B cell (primary cell): ENCODE data around the gene AP2B1. TPM values are rescaled to one million over a fixed set of nuclear protein-coding genes. Genes with fewer than 3 reads are reported as not detected.

Experiments used
- ATAC-seq: fragments of 200-7000 bp; cut with Tn5 transposase; one replicate; pipeline ENCODE4 v1.10.0; 2021; ENCODE audit warnings: low read depth, mild to moderate bottlenecking, moderate number of reproducible peaks, moderate library complexity
- CTCF ChIA-PET: fragments of 350-600 bp; sonication (Branson Sonifier 250); formaldehyde crosslinking; loops from one replicate; lab custom pipeline; 2021; ENCODE audit warnings: antibody characterized with exemption, inconsistent platforms; lab: Charles Lee
- POLR2A ChIA-PET: fragments of 350-600 bp; sonication (Branson Sonifier 250); formaldehyde crosslinking; loops from one replicate; lab custom pipeline; 2021; ENCODE audit warnings: antibody characterized with exemption; lab: Charles Lee
- DNase-seq: peaks from one replicate; pipeline ENCODE4 v3.0.0; 2013
- H2AFZ ChIP-seq: 2 replicates; pipeline ENCODE4 v1.6.1; 2012; ENCODE audit warnings: mild to moderate bottlenecking, low read depth, low read length; ENCODE audit not compliant: insufficient read depth, poor library complexity, severe bottlenecking
- H3K27ac ChIP-seq, 2 donors: 1 replicate in 1 of 2; 2 replicates in 1 of 2; pipeline ENCODE4 v1.5.1; 2012 to 2013; ENCODE audit warnings: low read length in 2 of 2, mild to moderate bottlenecking in 2 of 2, moderate library complexity in 1 of 2
- H3K27me3 ChIP-seq, 4 experiments: fragments of 200-600 bp in 1 of 4; sonication (generic) in 1 of 4; replicated peaks in 1 of 4; 1 replicate in 2 of 4; 2 replicates in 2 of 4; pipeline versions ENCODE4 v1.6.1 to v1.7.0; 2013 to 2016; ENCODE audit warnings: low read length in 3 of 4, mild to moderate bottlenecking in 2 of 4, mixed read lengths in 1 of 4, moderate library complexity in 1 of 4; ENCODE audit not compliant: insufficient read depth in 4 of 4, control insufficient read depth in 3 of 4; ENCODE audit errors: control extremely low read depth in 1 of 4
- H3K36me3 ChIP-seq, 2 experiments: replicated peaks in 1 of 2; 1 replicate in 1 of 2; 2 replicates in 1 of 2; pipeline versions ENCODE4 v1.6.1 to v1.7.1; 2013; ENCODE audit warnings: low read length in 1 of 2; ENCODE audit not compliant: insufficient read depth in 2 of 2, control insufficient read depth in 1 of 2; ENCODE audit errors: control extremely low read depth in 1 of 2, extremely low read depth in 1 of 2
- H3K4me1 ChIP-seq, 2 donors: fragments of 200-600 bp in 1 of 2; sonication (generic) in 1 of 2; 1 replicate in 1 of 2; 2 replicates in 1 of 2; pipeline versions ENCODE4 v1.5.1 to v1.6.1; 2013 to 2017; ENCODE audit warnings: low read length in 2 of 2; ENCODE audit not compliant: control insufficient read depth in 2 of 2, insufficient read depth in 2 of 2
- H3K4me2 ChIP-seq: replicated peaks from 2 replicates; pipeline ENCODE3; 2012; ENCODE audit warnings: mild to moderate bottlenecking, low read depth, low read length; ENCODE audit not compliant: poor library complexity, severe bottlenecking
- H3K4me3 ChIP-seq, 5 experiments: fragments of 200-600 bp in 1 of 5; sonication (generic) in 1 of 5; 1 replicate in 3 of 5; 2 replicates in 2 of 5; pipeline versions ENCODE4 v1.5.1 to v1.7.0; 2011 to 2016; ENCODE audit warnings: low read length in 4 of 5, mild to moderate bottlenecking in 4 of 5, low read depth in 2 of 5, control low read depth in 1 of 5, moderate library complexity in 1 of 5; ENCODE audit not compliant: insufficient read depth in 1 of 5; ENCODE audit errors: control extremely low read depth in 1 of 5, extremely low read depth in 1 of 5
- H3K79me2 ChIP-seq: fragments of 200-600 bp; sonication (generic); one replicate; pipeline ENCODE4 v1.6.0; 2016; ENCODE audit warnings: low read length; ENCODE audit not compliant: control insufficient read depth, insufficient read depth
- H3K9ac ChIP-seq: fragments of 200-600 bp; sonication (generic); 2 replicates; pipeline ENCODE4 v1.6.1; 2017; ENCODE audit warnings: mild to moderate bottlenecking, low read length, moderate library complexity
- H3K9me3 ChIP-seq, 3 donors: one replicate each; pipeline versions ENCODE4 v1.6.1 to v1.7.1; 2013; ENCODE audit warnings: low read length in 2 of 3; ENCODE audit not compliant: control insufficient read depth in 2 of 3, insufficient read depth in 1 of 3; ENCODE audit errors: control extremely low read depth in 1 of 3
- H4K20me1 ChIP-seq: 2 replicates; pipeline ENCODE4 v1.6.0; 2012; ENCODE audit warnings: mild to moderate bottlenecking, low read length; ENCODE audit not compliant: insufficient read depth, control insufficient read depth, poor library complexity, severe bottlenecking
- H3K27ac Mint-ChIP-seq: one replicate; pipeline ENCODE4 v1.8.0; 2021; ENCODE audit warnings: mixed read lengths
- H3K27me3 Mint-ChIP-seq: one replicate; pipeline ENCODE4 v1.8.0; 2021; ENCODE audit warnings: mixed read lengths
- H3K4me1 Mint-ChIP-seq: one replicate; pipeline ENCODE4 v1.8.0; 2021; ENCODE audit warnings: mixed read lengths
- H3K4me3 Mint-ChIP-seq: one replicate; pipeline ENCODE4 v1.8.0; 2021; ENCODE audit warnings: mixed read lengths
- H3K9me3 Mint-ChIP-seq: one replicate; pipeline ENCODE4 v1.8.0; 2022; ENCODE audit warnings: mixed read lengths; ENCODE audit not compliant: insufficient read depth
- CTCF ChIP-seq: fragments of 200-600 bp; IDR thresholded peaks from one replicate; pipeline ENCODE4 v1.8.0; 2022; ENCODE audit warnings: antibody characterized with exemption, mild to moderate bottlenecking
- EZH2 ChIP-seq: IDR thresholded peaks from 2 replicates; pipeline ENCODE4 v1.6.1; 2012; ENCODE audit warnings: borderline replicate concordance, low read depth, mild to moderate bottlenecking, moderate library complexity, low read length; ENCODE audit not compliant: insufficient read depth, poor library complexity, severe bottlenecking
- WGBS: methylation state at CpG from one replicate; pipeline ENCODE4 v1.1.5; 2013; ENCODE audit warnings: missing lambda C conversion rate; ENCODE audit not compliant: insufficient coverage; 5-methylcytosine and 5-hydroxymethylcytosine counted together
- intact Hi-C: fragments of 100-400 bp; cut with micrococcal nuclease; formaldehyde crosslinking; loops from one replicate; pipeline ENCODE4 v1.10.0; 2022
- polyA plus RNA-seq: library from polyadenylated mRNA; depleted of rRNA; stranded (reverse); fragments of >200 nt; gene quantifications from 2 replicates; pipeline ENCODE4 v1.2.3, GENCODE V29; 2012
- total RNA-seq, 2 donors: library from RNA; stranded (reverse); fragments of 120-200 nt in 1 of 2; gene quantifications; 1 replicate in 1 of 2; 2 replicates in 1 of 2; pipeline versions ENCODE4 v1.2.3 to v1.2.4, GENCODE V29; 2013 to 2022

The AP2B1 gene
- total and polyA plus RNA-seq, 2 donors (not counting 1 experiment from before 2014, with no cell fraction given): 33.1 to 123 TPM

GRCh38 chr17:35577830-35578196, 9.3 kb upstream of the AP2B1 start:
- peak overlapping the region; percentile 99 for H2AFZ ChIP-seq
- intact Hi-C loops: loop anchor here (1.0 to 5.0 kb wide), 4 partner anchors 9 to 1369 kb away; partner anchors contain the start of genes AATF and AP2B1
- H3K4me1 ChIP-seq: peaks cover 16 to 20% of the 10 kb centered on the region in 2 donors
- H3K36me3 ChIP-seq: peaks cover 3 to 20% of the 10 kb centered on the region in 2 experiments
- Mint-ChIP-seq H3K27me3 (no peaks in the 10 kb centered on the region), H3K4me1 (peaks cover 25% of the 10 kb centered on the region), H3K27ac (peak overlapping the region; percentile 98), H3K9me3 (no peaks in the 10 kb centered on the region), H3K4me3 (peak overlapping the region; percentile 97)
- H3K9me3 ChIP-seq: no peaks in the 10 kb centered on the region
- H3K4me2 ChIP-seq: peak overlapping the region; percentile 91
- ATAC-seq (no peak), DNase-seq (no peak)
- ChIA-PET POLR2A (interaction anchor here (0.6 to 3.1 kb wide), 8 partner anchors 9 to 289 kb away, joined by 3 to 29 read pairs (median 4); partner anchors contain the start of genes AP2B1, SLFN13 and TAF15), CTCF (interaction anchor here (0.6 to 4.3 kb wide), 8 partner anchors 9 to 436 kb away, joined by 3 to 25 read pairs (median 5); partner anchors contain the start of genes AP2B1 and NLE1)
- H3K27ac ChIP-seq: peak overlapping the region; percentile 86 to 89
- no peaks in the 10 kb centered on the region for H3K27me3 ChIP-seq
- H3K79me2 ChIP-seq: no peaks in the 10 kb centered on the region
- peak overlapping the region; percentile 80 to 99 (median 95) for H3K4me3 ChIP-seq
- peak overlapping the region; percentile 88 for H3K9ac ChIP-seq
- TF ChIP-seq CTCF: no peak
- no peak for TF ChIP-seq EZH2
- H4K20me1 ChIP-seq: no peaks in the 10 kb centered on the region
- 3% methylated on average over 4 of the region's 8 CpGs for WGBS
